Memory B cell (primary cell): Measurements from ENCODE around the gene DNAJC18.
A peak's percentile ranks its signal among the peaks of the same experiment; 100 is the strongest.

Experiments
- ATAC-seq: fragments of 150-1000 bp; cut with Tn5 transposase; 2 replicates; pipeline ENCODE4 v1.10.0; 2021; ENCODE audit warnings: low read depth, mild to moderate bottlenecking, moderate library complexity
- DNase-seq, 2 donors: peaks; one replicate each; pipeline ENCODE4 v3.0.0; 2022; ENCODE audit warnings: low spot score in 2 of 2
- H3K27ac Mint-ChIP-seq: one replicate; pipeline ENCODE4 v1.8.0; 2022; ENCODE audit warnings: mild to moderate bottlenecking, moderate library complexity, mixed read lengths
- H3K27me3 Mint-ChIP-seq: one replicate; pipeline ENCODE4 v1.8.0; 2022; ENCODE audit warnings: mixed read lengths
- H3K36me3 Mint-ChIP-seq: one replicate; pipeline ENCODE4 v1.8.0; 2022; ENCODE audit warnings: mild to moderate bottlenecking, mixed read lengths
- H3K4me1 Mint-ChIP-seq: one replicate; pipeline ENCODE4 v1.8.0; 2022; ENCODE audit warnings: mixed read lengths
- H3K4me3 Mint-ChIP-seq: one replicate; pipeline ENCODE4 v1.8.0; 2022; ENCODE audit warnings: mild to moderate bottlenecking, moderate library complexity, mixed read lengths
- H3K9me3 Mint-ChIP-seq: one replicate; pipeline ENCODE4 v1.8.0; 2022; ENCODE audit warnings: mixed read lengths

Gene DNAJC18

GRCh38 chr5:139473105-139473504 lies 33.8 kb upstream of the DNAJC18 start:
- no peak for DNase-seq
- Mint-ChIP-seq H3K4me3 (no peak overlapping the region), H3K4me1 (peaks cover 10% of the 10 kb centered on the region), H3K36me3 (peaks cover 1% of the 10 kb centered on the region), H3K9me3 (no peaks in the 10 kb centered on the region), H3K27me3 (peaks cover 15% of the 10 kb centered on the region), H3K27ac (no peak overlapping the region)
- ATAC-seq, result no peak

GRCh38 chr5:139472386-139473030 lies 33.2 kb upstream of the DNAJC18 start:
- DNase-seq, result no peak
- Mint-ChIP-seq H3K9me3 (no peaks in the 10 kb centered on the region), H3K4me3 (no peak overlapping the region), H3K27me3 (peaks cover 15% of the 10 kb centered on the region), H3K36me3 (peaks cover 1% of the 10 kb centered on the region), H3K27ac (no peak overlapping the region), H3K4me1 (peaks cover 10% of the 10 kb centered on the region)
- no peak for ATAC-seq

GRCh38 chr5:139470821-139471300 lies 31.5 kb upstream of the DNAJC18 start, which contains the start of gene SMIM33:
Gene SMIM33, plus strand, starts transcription at chr5:139471004. Its CDS starts 118 bp downstream, at chr5:139471122.
- DNase-seq (no peak), ATAC-seq (peak; percentile 66)
- H3K36me3 Mint-ChIP-seq, result peaks cover 1% of the 10 kb centered on the region
- peaks cover 15% of the 10 kb centered on the region for H3K27me3 Mint-ChIP-seq
- H3K4me1 Mint-ChIP-seq, result peaks cover 10% of the 10 kb centered on the region
- H3K4me3 Mint-ChIP-seq, result no peak within 1 kb of the TSS
- no peaks in the 10 kb centered on the region for H3K9me3 Mint-ChIP-seq
- H3K27ac Mint-ChIP-seq, result no peak within 1 kb of the TSS

- H3K4me3 Mint-ChIP-seq, result no peak overlapping the region
- no peak for DNase-seq
- peaks cover 9% of the 10 kb centered on the region for H3K27me3 Mint-ChIP-seq
- no peak overlapping the region for H3K27ac Mint-ChIP-seq
- peaks cover 5% of the 10 kb centered on the region for H3K4me1 Mint-ChIP-seq
- peaks cover 1% of the 10 kb centered on the region for H3K36me3 Mint-ChIP-seq
- no peak for ATAC-seq
- no peaks in the 10 kb centered on the region for H3K9me3 Mint-ChIP-seq
Observed at GRCh38 chr5:139468421-139468931, 29.2 kb upstream of the DNAJC18 start.

- H3K27ac Mint-ChIP-seq, result no peak within 1 kb of the TSS
Observed at GRCh38 chr5:139462586-139463276, 23.4 kb upstream of the DNAJC18 start, which contains the start of gene ECSCR. Gene ECSCR, minus strand, starts transcription at chr5:139462743. Its CDS starts 73 bp downstream, at chr5:139462670.

GRCh38 chr5:139461698-139462097 lies 22.4 kb upstream of the DNAJC18 start:
- DNase-seq (no peak), ATAC-seq (no peak)
- Mint-ChIP-seq H3K27me3 (no peaks in the 10 kb centered on the region), H3K4me1 (peaks cover 4% of the 10 kb centered on the region), H3K27ac (no peak overlapping the region), H3K4me3 (no peak overlapping the region), H3K9me3 (no peaks in the 10 kb centered on the region), H3K36me3 (no peaks in the 10 kb centered on the region)

More at GRCh38 chr5:139462586-139463276, 23.4 kb upstream of the DNAJC18 start, which contains the start of gene ECSCR:
- Mint-ChIP-seq H3K27me3 (no peaks in the 10 kb centered on the region), H3K4me1 (peaks cover 4% of the 10 kb centered on the region), H3K36me3 (no peaks in the 10 kb centered on the region), H3K9me3 (no peaks in the 10 kb centered on the region), H3K4me3 (no peak within 1 kb of the TSS)
- DNase-seq, result no peak
- ATAC-seq, result no peak

- ATAC-seq (no peak), DNase-seq (no peak)
- Mint-ChIP-seq H3K27me3 (no peaks in the 10 kb centered on the region), H3K4me1 (peaks cover 4% of the 10 kb centered on the region), H3K4me3 (no peak overlapping the region), H3K36me3 (no peaks in the 10 kb centered on the region), H3K27ac (no peak overlapping the region), H3K9me3 (no peaks in the 10 kb centered on the region)
Observed at GRCh38 chr5:139461176-139461575, 21.9 kb upstream of the DNAJC18 start.

- Mint-ChIP-seq H3K27ac (no peak overlapping the region), H3K27me3 (no peaks in the 10 kb centered on the region), H3K9me3 (no peaks in the 10 kb centered on the region), H3K36me3 (no peaks in the 10 kb centered on the region), H3K4me1 (peaks cover 4% of the 10 kb centered on the region), H3K4me3 (no peak overlapping the region)
- DNase-seq (no peak), ATAC-seq (no peak)
Observed at GRCh38 chr5:139460455-139460854, 21.1 kb upstream of the DNAJC18 start.

- Mint-ChIP-seq H3K4me1 (peaks cover 7% of the 10 kb centered on the region), H3K9me3 (no peaks in the 10 kb centered on the region), H3K36me3 (no peaks in the 10 kb centered on the region), H3K4me3 (no peak overlapping the region), H3K27me3 (no peaks in the 10 kb centered on the region), H3K27ac (no peak overlapping the region)
- DNase-seq (no peak), ATAC-seq (no peak)
Observed at GRCh38 chr5:139459451-139459934, 20.2 kb upstream of the DNAJC18 start.

GRCh38 chr5:139458580-139459407 lies 19.5 kb upstream of the DNAJC18 start:
- Mint-ChIP-seq H3K36me3 (no peaks in the 10 kb centered on the region), H3K4me3 (no peak overlapping the region), H3K27ac (no peak overlapping the region), H3K27me3 (peaks cover 5% of the 10 kb centered on the region), H3K4me1 (peaks cover 13% of the 10 kb centered on the region), H3K9me3 (no peaks in the 10 kb centered on the region)
- ATAC-seq (peak; percentile 60), DNase-seq (no peak)

GRCh38 chr5:139457653-139458306 lies 18.5 kb upstream of the DNAJC18 start:
- DNase-seq (no peak), ATAC-seq (no peak)
- H3K27ac Mint-ChIP-seq, result no peak overlapping the region
- peaks cover 17% of the 10 kb centered on the region for H3K4me1 Mint-ChIP-seq
- peaks cover 8% of the 10 kb centered on the region for H3K27me3 Mint-ChIP-seq
- H3K4me3 Mint-ChIP-seq, result no peak overlapping the region
- H3K36me3 Mint-ChIP-seq, result no peaks in the 10 kb centered on the region
- H3K9me3 Mint-ChIP-seq, result no peaks in the 10 kb centered on the region

- Mint-ChIP-seq H3K27me3 (peaks cover 8% of the 10 kb centered on the region), H3K4me1 (peaks cover 17% of the 10 kb centered on the region), H3K9me3 (no peaks in the 10 kb centered on the region), H3K36me3 (no peaks in the 10 kb centered on the region), H3K4me3 (no peak overlapping the region), H3K27ac (no peak overlapping the region)
- ATAC-seq, result no peak
- no peak for DNase-seq
Observed at GRCh38 chr5:139457241-139457640, 17.9 kb upstream of the DNAJC18 start.

- H3K9me3 Mint-ChIP-seq, result no peaks in the 10 kb centered on the region
- H3K4me3 Mint-ChIP-seq, result no peak overlapping the region
- H3K36me3 Mint-ChIP-seq, result no peaks in the 10 kb centered on the region
- peaks cover 17% of the 10 kb centered on the region for H3K4me1 Mint-ChIP-seq
- peaks cover 8% of the 10 kb centered on the region for H3K27me3 Mint-ChIP-seq
- no peak for DNase-seq
- ATAC-seq, result no peak
- no peak overlapping the region for H3K27ac Mint-ChIP-seq
Observed at GRCh38 chr5:139456776-139457175, 17.5 kb upstream of the DNAJC18 start.
